ENCODE measurements around the gene STRIT1.
"Not testable (repeated sequence)": the region's sequence is repeated elsewhere in the genome, so short reads cannot be mapped to it uniquely, and the experiment has no call there.

Gene STRIT1

GRCh38 chr3:155312781-155313180 lies 19.3 kb upstream of the STRIT1 start:
- no peak for DNase-seq

DNA sequence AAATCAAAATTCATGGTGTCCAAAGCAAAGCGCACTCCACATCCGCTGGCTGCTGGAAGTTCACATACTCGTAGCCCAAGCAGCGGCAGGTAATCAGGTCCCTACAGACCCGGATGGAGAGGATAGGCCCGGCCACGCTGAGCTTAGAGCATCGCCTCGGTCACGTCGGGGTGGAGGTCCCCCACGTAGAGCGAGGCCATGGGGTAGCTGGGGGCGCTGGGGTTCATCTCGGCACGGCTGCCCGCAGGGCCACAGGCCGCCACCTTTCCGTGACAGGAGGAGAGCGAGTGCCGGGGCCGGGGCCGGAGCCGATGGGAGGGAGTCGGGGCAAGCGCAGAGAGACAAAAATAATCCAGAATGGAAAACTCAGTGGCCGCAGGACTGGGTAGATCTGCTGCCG lies 16.1 kb upstream of the STRIT1 start:
- no peak for DNase-seq

DNA sequence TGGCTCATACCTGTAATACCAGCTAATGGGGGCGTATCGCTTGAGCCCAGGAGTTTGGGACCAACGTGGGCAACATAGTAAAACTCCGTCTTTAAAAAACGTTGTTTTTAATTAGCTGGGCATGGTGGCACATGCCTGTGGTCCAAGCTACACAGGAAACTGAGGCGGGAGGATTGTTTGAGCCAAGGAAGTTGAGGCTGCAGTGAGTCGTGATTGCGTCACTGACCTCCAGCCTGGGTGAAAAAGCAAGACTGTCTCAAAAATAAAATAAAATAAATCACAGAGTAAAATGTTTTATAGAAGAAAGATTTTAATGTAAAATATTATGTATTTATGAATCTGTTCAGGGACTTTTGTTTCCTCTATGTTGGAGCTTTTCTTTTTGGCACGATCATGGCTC lies 15.3 kb upstream of the STRIT1 start:
- DNase-seq = no peak

GRCh38 chr3:155307183-155307582 lies 13.7 kb upstream of the STRIT1 start:
- DNase-seq = no peak

DNA sequence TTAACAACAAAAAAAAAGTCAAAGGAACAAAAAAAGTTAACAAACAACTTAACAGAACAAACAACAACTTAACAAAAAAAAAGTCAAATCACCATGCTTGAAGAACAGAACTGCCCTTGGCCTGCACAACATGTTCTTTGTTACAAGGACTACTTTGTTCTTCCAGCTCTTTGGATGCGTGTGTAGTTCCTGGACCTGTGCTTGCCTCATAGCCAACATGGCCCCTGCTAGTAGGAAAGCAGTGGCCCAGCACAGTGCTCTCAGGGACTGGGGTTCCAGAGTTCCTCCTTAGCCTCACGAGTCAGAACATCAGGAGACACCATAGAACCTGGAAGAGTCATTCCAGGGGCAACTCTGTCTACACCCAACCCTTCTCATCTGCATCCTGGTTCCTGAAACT lies 10.9 kb upstream of the STRIT1 start:
- no peak for DNase-seq

DNA sequence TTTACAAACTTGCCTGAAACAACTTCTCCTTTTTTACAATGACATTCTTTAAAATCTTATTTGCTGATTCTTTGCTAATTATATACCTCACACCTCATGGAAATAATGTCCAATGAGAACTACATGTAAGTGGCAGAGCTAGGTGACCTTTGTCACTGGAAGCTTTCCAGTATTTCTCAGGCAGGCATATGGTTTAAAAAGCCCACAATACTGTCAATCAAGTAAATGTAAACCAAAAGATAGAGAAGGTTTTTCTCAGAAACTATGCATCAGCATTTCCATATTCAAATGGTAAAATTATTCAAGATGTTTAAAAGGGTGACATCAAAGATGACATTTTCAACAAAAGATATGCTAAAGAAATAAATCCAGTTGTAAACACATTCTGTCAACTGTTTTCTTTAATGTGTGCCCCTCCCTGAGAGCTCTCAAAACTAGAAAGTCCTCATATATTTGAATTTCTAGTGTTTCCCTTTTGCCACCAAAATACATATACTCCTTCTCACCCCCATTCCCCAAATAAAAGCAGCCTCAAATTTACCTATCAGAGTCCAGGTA lies 10.1 kb upstream of the STRIT1 start:
- DNase-seq = no peak

DNA sequence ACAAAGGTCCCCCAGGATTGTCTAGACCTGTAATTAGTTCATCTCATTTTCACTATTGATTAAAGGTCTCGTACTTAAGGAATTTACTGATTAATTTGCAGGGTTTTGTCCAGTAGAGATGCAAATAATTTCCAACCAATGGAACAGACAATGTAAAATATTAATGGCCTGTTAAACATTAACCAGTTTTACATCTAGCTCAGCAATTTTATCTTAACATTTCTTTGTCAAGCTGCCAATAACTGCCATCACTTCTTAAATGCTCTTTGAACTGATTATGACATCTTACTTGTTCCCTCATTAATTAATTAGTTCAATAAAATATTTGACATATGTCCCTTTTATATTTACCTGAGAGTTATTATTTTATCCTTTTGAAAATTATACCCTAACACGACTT lies 9.4 kb upstream of the STRIT1 start:
- no peak for DNase-seq

- DNase-seq = no peak
Observed at GRCh38 chr3:155302481-155302880, 9.0 kb upstream of the STRIT1 start.

- DNase-seq = no peak
Observed at GRCh38 chr3:155297100-155297499, 3.6 kb upstream of the STRIT1 start.

GRCh38 chr3:155296413-155296812 lies 2.9 kb upstream of the STRIT1 start:
- DNase-seq = no peak

DNA sequence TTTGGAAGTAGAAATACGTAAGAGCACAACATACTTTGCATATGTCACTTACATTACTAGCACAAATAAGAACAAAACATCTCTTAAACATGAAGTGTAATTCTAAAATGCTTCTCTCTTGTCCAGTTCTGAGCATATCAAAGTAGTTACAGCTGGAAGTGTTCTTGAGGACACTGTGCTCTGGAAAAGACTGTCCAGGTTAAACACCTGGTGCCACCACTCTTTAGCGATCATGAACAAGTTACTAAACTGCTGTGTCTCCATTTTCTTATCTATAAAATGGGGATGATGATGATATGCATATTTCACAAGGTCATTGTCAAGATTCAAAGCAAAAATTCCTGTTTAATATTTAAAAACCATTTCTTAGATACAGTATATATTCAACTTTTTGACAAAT lies 790 bp downstream of the STRIT1 start:
- DNase-seq = no peak

- no peak for DNase-seq
Observed at GRCh38 chr3:155292133-155292532, 1.4 kb downstream of the STRIT1 start.

DNA sequence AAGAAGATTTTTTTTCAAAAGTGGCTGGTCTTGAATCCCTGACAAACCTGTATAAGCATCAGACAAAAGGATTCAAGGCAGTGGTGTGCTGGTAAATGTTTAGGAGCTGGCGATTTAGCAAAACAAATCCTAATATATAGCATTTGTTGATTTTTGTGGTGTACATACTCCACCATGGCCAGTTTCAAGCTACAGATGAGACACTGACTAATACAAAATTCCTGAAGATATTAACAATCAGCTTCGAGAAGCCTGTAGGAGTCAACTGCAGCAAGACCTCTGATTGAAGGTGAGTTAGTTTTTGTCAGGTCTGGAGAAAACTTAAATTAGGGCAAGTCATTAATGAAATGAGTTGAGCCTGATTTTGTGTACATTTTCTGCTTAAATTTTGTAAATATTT lies 6.7 kb downstream of the STRIT1 start:
- no peak for DNase-seq

DNA sequence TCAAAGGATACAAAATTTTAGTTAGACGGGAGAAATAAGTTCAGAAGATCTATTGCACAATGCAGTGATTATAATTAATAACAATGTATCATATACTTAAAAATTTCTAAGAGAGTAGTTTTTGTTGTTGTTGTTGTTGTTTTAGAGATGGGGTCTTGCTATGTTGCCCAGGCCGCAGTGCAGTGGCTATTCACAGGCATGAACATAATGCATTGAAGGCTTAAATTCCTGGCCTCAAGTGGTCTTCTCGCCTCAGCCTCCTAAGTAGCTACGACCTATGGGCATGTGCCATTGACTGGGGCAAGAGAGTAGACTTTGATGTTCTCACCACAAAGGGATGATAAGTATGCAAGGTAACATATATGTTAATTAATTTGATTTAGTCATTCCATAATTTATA lies 7.5 kb downstream of the STRIT1 start:
- no peak for DNase-seq

GRCh38 chr3:155283092-155284056 lies 10.1 kb downstream of the STRIT1 start:
- DNase-seq = no peak

DNA sequence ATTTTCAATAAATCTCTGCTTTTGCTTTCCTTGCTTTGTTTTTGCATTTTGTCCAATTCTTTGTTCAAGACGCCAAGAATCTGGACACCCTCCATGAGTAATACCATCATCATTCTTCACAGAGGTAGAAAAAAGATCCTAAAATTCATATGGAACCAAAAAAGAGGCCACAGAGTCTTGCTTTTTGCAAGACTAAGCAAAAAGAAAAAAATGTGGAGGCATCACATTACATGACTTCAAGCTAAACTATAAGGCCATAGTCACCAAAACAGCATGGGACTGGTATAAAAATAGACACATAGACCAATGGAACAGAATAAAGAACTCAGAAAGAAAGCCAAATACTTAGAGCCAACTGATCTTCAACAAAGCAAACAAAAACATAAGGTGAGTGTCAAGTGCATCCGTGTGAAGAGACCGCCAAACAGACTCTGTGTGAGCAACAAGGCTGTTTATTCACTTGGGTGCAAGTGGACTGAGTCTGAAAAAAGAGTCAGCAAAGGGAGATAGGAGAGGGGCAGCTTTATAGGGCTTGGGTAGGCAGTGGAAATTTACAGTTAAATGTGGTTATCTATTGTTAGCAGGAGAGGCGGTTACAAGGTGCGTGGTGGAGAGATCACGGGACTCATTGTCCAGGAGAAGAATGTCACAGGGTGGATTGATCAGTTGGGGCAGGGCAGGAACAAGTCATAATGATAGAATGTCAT lies 10.9 kb downstream of the STRIT1 start:
- no peak for DNase-seq

GRCh38 chr3:155281912-155282311 lies 11.6 kb downstream of the STRIT1 start:
- no peak for DNase-seq

DNA sequence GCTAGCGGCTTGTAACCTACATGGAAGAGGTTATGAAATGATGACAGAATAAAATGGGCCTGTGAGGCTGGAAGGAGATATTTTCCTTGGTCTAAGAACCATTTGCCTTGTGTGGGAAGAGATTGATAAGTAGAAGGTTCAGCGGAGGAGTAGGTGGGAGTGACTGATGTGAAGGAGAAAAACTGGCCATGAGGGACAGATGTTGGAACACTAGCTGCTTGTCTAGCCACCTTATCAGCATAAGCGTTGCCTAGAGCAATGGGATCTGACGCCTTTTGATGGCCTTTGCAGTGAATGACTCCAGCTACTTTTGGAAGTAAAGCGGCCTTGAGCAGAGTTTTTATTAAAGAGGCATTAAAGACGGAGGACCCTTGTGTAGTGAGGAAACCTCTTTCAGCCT lies 17.4 kb downstream of the STRIT1 start:
- not testable (repeated sequence) for DNase-seq

DNA sequence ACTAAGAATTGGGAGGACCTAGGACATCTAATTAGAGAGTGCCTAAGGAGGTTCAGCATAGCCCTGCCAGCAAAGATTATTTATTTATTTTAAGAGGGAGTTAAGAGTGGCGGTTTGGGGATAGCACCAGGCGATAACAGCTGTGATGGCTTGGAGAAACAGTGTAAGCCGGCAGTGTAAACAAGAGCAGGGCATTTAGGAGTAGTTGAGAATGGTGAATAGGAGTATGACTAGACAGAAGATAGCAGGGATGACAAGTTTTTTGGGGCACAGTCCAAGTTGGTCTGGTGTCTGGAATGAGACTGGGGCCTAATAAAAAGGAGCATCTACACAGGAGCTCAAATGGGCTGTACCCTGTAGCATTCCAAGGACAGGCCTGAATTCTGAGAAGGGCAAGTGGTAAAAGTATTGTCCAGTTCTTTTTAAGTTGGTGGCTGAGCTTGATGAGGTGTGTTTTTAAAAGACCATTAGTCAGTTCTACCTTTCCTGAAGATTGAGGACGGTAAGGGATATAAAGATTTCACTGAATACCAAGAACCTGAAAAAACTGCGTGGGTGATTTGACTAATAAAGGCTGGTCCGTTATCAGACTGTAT lies 18.2 kb downstream of the STRIT1 start:
- DNase-seq = not testable (repeated sequence)

GRCh38 chr3:155274435-155274834 lies 19.0 kb downstream of the STRIT1 start:
- DNase-seq = not testable (repeated sequence)

DNA sequence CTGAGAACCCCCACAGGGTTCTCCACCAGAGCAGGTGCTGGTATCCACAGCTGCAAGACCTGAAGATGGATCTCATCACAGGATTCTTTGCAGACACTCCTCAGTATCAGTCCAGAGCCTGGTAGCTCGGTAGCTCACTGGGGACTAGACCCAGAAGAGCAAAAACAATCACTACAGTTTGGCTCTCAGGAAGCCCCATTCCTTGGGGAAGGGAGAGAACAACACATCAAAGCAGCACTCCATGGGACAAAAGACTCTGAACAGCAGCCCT lies 22.2 kb downstream of the STRIT1 start:
- DNase-seq = no peak

- DNase-seq = no peak
Observed at GRCh38 chr3:155270485-155271342, 22.8 kb downstream of the STRIT1 start.

DNA sequence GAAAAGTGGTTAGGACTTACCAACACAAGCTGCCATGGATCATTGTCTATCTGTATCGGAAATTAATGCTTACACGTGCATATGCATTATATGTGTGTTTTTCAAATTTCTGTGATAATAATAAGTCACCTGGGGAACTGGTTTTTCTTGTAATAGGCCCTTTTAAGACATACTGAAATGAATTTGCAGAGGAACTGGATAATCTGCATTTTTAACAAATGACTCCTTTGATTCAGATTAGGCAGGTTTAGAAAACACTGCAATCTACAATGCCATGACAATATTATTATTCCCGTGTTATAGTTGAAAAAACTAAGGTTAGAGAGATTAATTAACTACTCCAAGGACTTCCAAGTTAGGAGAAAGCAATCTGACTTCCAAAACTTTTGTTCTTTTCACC lies 23.4 kb downstream of the STRIT1 start:
- DNase-seq = no peak
